ENCODE measurements around the gene TXNRD2. TPM values are rescaled to one million over a fixed set of nuclear protein-coding genes. Genes with fewer than 3 reads are reported as not detected.

TXNRD2 gene
- total RNA-seq, 1 donor from 2014 or later, result 6.4 TPM

GRCh38 chr22:19979712-19980493 lies 38.3 kb upstream of the TXNRD2 start:
- no peak for TF ChIP-seq CTCF (IDR thresholded peaks at IDR 0.05; ENCODE audit: partially characterized antibody, unreplicated experiment)
- no peak overlapping the region for H3K4me3 Mint-ChIP-seq (ENCODE audit: unreplicated experiment)
- DNase-seq, result no peak
- H3K27ac Mint-ChIP-seq (ENCODE audit: unreplicated experiment), result no peak overlapping the region
- no peaks in the 10 kb centered on the region for H3K36me3 Mint-ChIP-seq (ENCODE audit: unreplicated experiment)
- H3K4me1 Mint-ChIP-seq (ENCODE audit: low read depth, unreplicated experiment), result peaks cover 8% of the 10 kb centered on the region
- H3K27me3 Mint-ChIP-seq (ENCODE audit: unreplicated experiment), result peaks cover 9% of the 10 kb centered on the region
- H3K9me3 Mint-ChIP-seq (ENCODE audit: unreplicated experiment), result peaks cover 8% of the 10 kb centered on the region

- Mint-ChIP-seq H3K9me3 (ENCODE audit: unreplicated experiment) (peaks cover 8% of the 10 kb centered on the region), H3K36me3 (ENCODE audit: unreplicated experiment) (no peaks in the 10 kb centered on the region), H3K4me1 (ENCODE audit: low read depth, unreplicated experiment) (peaks cover 10% of the 10 kb centered on the region), H3K27ac (ENCODE audit: unreplicated experiment) (no peak overlapping the region), H3K27me3 (ENCODE audit: unreplicated experiment) (peaks cover 10% of the 10 kb centered on the region), H3K4me3 (ENCODE audit: unreplicated experiment) (no peak overlapping the region)
- DNase-seq, result no peak
- no peak for TF ChIP-seq CTCF (IDR thresholded peaks at IDR 0.05; ENCODE audit: partially characterized antibody, unreplicated experiment)
These were observed 37.1 kb upstream of the TXNRD2 start for GRCh38 chr22:19978748-19979147.

- no peak overlapping the region for H3K4me3 Mint-ChIP-seq (ENCODE audit: unreplicated experiment)
- no peaks in the 10 kb centered on the region for H3K36me3 Mint-ChIP-seq (ENCODE audit: unreplicated experiment)
- TF ChIP-seq CTCF (IDR thresholded peaks at IDR 0.05; ENCODE audit: partially characterized antibody, unreplicated experiment), result no peak
- H3K27me3 Mint-ChIP-seq (ENCODE audit: unreplicated experiment), result peaks cover 12% of the 10 kb centered on the region
- peaks cover 10% of the 10 kb centered on the region for H3K4me1 Mint-ChIP-seq (ENCODE audit: low read depth, unreplicated experiment)
- H3K9me3 Mint-ChIP-seq (ENCODE audit: unreplicated experiment), result peaks cover 8% of the 10 kb centered on the region
- DNase-seq, result no peak
- no peak overlapping the region for H3K27ac Mint-ChIP-seq (ENCODE audit: unreplicated experiment)
These were observed 36.0 kb upstream of the TXNRD2 start for GRCh38 chr22:19977296-19978243.

- H3K27ac Mint-ChIP-seq (ENCODE audit: unreplicated experiment), result no peak overlapping the region
- peaks cover 10% of the 10 kb centered on the region for H3K4me1 Mint-ChIP-seq (ENCODE audit: low read depth, unreplicated experiment)
- no peak for DNase-seq
- no peaks in the 10 kb centered on the region for H3K36me3 Mint-ChIP-seq (ENCODE audit: unreplicated experiment)
- TF ChIP-seq CTCF (IDR thresholded peaks at IDR 0.05; ENCODE audit: partially characterized antibody, unreplicated experiment), result no peak
- no peak overlapping the region for H3K4me3 Mint-ChIP-seq (ENCODE audit: unreplicated experiment)
- H3K27me3 Mint-ChIP-seq (ENCODE audit: unreplicated experiment), result peaks cover 12% of the 10 kb centered on the region
- peaks cover 8% of the 10 kb centered on the region for H3K9me3 Mint-ChIP-seq (ENCODE audit: unreplicated experiment)
These were observed 35.1 kb upstream of the TXNRD2 start for GRCh38 chr22:19976671-19977070.

Data from glutamatergic neuron (in vitro differentiated cells).